ENCODE results near the gene OMP.

Gene OMP

DNA sequence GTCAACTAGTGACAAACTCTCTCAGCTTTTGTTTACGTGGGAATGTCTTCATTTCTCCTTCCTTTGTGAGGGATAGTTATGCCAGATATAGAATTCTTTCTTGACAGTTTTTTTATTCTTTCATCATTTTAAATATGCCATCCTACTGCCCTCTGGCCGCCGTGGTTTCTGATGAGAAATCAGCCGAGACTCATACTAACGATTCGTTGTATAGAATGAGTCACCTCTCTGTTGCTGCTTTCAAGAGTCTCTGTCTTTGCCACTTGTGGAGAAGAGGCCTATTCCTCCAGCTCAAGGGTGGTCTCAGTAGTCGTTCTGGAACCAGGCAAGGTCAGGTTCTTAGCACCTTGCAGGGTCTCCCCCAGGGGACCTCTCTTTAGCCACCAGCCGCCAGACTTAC is 33.4 kb downstream of the OMP start:
- POLR2A ChIA-PET = interaction anchor here (0.7 kb wide), 1 partner anchor 11 kb away, joined by 3 read pairs; no protein-coding TSS in a partner anchor
- Histone ChIP-seq H3K4me1 (ENCODE audit: control insufficient read depth, insufficient read depth, low read length) (no peaks in the 10 kb centered on the region), H3K27ac (ENCODE audit: extremely low read depth, low read depth, low read length) (no peak overlapping the region), H3K36me3 (ENCODE audit: control insufficient read depth in 2 of 2, insufficient read depth in 1 of 2, low read length in 2 of 2) (no peaks in the 10 kb centered on the region), H3K4me3 (ENCODE audit: low read depth, low read length) (no peak overlapping the region), H3K9me3 (ENCODE audit: control insufficient read depth, insufficient read depth, low read depth, low read length) (no peaks in the 10 kb centered on the region)
- CTCF ChIA-PET = interaction anchor here (1.4 to 2.7 kb wide), 2 partner anchors 9 to 11 kb away, joined by 3 to 18 read pairs; partner anchors contain the start of gene MYO7A
- TF ChIP-seq, protein P1, sequence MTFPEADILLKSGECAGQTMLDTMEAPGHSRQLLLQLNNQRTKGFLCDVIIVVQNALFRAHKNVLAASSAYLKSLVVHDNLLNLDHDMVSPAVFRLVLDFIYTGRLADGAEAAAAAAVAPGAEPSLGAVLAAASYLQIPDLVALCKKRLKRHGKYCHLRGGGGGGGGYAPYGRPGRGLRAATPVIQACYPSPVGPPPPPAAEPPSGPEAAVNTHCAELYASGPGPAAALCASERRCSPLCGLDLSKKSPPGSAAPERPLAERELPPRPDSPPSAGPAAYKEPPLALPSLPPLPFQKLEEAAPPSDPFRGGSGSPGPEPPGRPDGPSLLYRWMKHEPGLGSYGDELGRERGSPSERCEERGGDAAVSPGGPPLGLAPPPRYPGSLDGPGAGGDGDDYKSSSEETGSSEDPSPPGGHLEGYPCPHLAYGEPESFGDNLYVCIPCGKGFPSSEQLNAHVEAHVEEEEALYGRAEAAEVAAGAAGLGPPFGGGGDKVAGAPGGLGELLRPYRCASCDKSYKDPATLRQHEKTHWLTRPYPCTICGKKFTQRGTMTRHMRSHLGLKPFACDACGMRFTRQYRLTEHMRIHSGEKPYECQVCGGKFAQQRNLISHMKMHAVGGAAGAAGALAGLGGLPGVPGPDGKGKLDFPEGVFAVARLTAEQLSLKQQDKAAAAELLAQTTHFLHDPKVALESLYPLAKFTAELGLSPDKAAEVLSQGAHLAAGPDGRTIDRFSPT (tag by site-specific recombination; IDR thresholded peaks at IDR 0.05) = no peak
- no peak for TF ChIP-seq ZFP3 (tag by site-specific recombination; IDR thresholded peaks at IDR 0.05; ENCODE audit: low read depth)

DNA sequence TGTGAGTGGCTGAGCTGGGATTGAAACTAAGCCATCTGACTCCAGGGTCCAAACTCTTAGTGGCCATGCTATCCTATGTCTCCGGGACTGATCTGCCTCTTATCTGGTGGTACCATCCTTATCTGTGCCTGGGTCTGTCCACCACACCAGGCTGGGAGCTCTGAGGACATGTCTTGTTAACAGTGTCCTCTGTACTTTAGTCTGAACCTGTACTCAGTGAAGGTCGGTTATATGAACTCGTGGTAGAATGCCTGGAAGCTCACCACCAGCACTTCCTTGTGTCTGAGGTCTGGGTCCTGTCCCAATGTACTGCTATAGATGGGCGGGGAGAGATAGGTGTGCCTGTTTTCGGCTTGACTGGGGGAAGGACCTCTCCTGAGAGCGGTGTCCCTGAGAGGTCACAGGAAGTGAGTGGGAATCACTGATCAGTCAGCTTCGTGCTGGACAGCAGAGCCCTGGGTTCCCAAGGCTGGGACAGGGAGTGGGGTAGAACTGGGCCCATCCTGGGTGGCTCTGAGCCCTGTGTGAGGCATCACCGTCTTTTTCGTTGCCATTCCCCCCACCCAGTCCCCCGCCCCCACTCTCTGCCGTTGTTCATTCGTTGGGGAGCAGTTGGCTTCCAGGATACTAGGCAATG is 34.3 kb downstream of the OMP start:
- ChIA-PET CTCF (interaction anchor here (1.0 to 2.7 kb wide), 2 partner anchors 9 to 483 kb away, joined by 3 to 18 read pairs; partner anchors contain the start of gene MYO7A), POLR2A (no interaction called here)
- H3K4me1 ChIP-seq (ENCODE audit: control insufficient read depth, insufficient read depth, low read length) = no peaks in the 10 kb centered on the region
- TF ChIP-seq, protein P2, sequence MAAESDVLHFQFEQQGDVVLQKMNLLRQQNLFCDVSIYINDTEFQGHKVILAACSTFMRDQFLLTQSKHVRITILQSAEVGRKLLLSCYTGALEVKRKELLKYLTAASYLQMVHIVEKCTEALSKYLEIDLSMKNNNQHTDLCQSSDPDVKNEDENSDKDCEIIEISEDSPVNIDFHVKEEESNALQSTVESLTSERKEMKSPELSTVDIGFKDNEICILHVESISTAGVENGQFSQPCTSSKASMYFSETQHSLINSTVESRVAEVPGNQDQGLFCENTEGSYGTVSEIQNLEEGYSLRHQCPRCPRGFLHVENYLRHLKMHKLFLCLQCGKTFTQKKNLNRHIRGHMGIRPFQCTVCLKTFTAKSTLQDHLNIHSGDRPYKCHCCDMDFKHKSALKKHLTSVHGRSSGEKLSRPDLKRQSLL (tag by site-specific recombination; IDR thresholded peaks at IDR 0.05) = no peak
- TF ChIP-seq, protein P3, sequence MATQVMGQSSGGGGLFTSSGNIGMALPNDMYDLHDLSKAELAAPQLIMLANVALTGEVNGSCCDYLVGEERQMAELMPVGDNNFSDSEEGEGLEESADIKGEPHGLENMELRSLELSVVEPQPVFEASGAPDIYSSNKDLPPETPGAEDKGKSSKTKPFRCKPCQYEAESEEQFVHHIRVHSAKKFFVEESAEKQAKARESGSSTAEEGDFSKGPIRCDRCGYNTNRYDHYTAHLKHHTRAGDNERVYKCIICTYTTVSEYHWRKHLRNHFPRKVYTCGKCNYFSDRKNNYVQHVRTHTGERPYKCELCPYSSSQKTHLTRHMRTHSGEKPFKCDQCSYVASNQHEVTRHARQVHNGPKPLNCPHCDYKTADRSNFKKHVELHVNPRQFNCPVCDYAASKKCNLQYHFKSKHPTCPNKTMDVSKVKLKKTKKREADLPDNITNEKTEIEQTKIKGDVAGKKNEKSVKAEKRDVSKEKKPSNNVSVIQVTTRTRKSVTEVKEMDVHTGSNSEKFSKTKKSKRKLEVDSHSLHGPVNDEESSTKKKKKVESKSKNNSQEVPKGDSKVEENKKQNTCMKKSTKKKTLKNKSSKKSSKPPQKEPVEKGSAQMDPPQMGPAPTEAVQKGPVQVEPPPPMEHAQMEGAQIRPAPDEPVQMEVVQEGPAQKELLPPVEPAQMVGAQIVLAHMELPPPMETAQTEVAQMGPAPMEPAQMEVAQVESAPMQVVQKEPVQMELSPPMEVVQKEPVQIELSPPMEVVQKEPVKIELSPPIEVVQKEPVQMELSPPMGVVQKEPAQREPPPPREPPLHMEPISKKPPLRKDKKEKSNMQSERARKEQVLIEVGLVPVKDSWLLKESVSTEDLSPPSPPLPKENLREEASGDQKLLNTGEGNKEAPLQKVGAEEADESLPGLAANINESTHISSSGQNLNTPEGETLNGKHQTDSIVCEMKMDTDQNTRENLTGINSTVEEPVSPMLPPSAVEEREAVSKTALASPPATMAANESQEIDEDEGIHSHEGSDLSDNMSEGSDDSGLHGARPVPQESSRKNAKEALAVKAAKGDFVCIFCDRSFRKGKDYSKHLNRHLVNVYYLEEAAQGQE (tag by site-specific recombination; IDR thresholded peaks at IDR 0.05) = peak; percentile 37; the same call in 1 of the 2 replicates
- no peak overlapping the region for H3K4me3 ChIP-seq (ENCODE audit: low read depth, low read length)
- H3K9me3 ChIP-seq (ENCODE audit: control insufficient read depth, insufficient read depth, low read depth, low read length) = no peaks in the 10 kb centered on the region
- H3K27ac ChIP-seq (ENCODE audit: extremely low read depth, low read depth, low read length) = no peak overlapping the region
- H3K36me3 ChIP-seq (ENCODE audit: control insufficient read depth in 2 of 2, insufficient read depth in 1 of 2, low read length in 2 of 2) = no peaks in the 10 kb centered on the region

DNA sequence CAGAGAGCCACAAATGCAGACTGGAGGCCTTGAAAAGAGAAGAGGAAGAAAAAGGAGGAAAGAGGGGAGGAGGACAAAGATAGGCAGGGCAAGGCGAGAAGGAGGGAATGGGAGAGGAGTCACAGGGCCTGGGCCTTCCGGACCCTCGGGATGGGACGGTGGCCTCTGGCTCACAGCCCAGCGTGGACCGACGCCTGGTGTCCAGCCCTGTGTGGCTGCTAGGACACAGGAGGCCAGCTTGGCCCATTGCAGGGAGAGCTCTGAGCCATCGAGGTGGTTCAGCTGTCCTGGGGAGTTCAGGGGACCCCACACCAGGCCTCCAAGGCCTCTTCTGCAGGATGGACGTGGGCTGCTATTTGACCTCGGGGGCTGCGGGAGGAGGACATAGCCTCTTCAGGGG is 34.8 kb downstream of the OMP start:
- Histone ChIP-seq H3K4me1 (ENCODE audit: control insufficient read depth, insufficient read depth, low read length) (no peaks in the 10 kb centered on the region), H3K36me3 (ENCODE audit: control insufficient read depth in 2 of 2, insufficient read depth in 1 of 2, low read length in 2 of 2) (no peaks in the 10 kb centered on the region), H3K9me3 (ENCODE audit: control insufficient read depth, insufficient read depth, low read depth, low read length) (no peaks in the 10 kb centered on the region), H3K27ac (ENCODE audit: extremely low read depth, low read depth, low read length) (no peak overlapping the region), H3K4me3 (ENCODE audit: low read depth, low read length) (no peak overlapping the region)
- POLR2A ChIA-PET = no interaction called here
- CTCF ChIA-PET = interaction anchor here (1.0 to 2.7 kb wide), 2 partner anchors 10 to 483 kb away, joined by 3 to 18 read pairs; partner anchors contain the start of gene MYO7A
- no peak for TF ChIP-seq ZNF174 (tag by site-specific recombination; IDR thresholded peaks at IDR 0.05)
- TF ChIP-seq ZNF785 (tag by site-specific recombination; IDR thresholded peaks at IDR 0.05) = no peak
- TF ChIP-seq KLF9 (tag by site-specific recombination; IDR thresholded peaks at IDR 0.05; ENCODE audit: low read depth) = no peak
- TF ChIP-seq, protein P4, sequence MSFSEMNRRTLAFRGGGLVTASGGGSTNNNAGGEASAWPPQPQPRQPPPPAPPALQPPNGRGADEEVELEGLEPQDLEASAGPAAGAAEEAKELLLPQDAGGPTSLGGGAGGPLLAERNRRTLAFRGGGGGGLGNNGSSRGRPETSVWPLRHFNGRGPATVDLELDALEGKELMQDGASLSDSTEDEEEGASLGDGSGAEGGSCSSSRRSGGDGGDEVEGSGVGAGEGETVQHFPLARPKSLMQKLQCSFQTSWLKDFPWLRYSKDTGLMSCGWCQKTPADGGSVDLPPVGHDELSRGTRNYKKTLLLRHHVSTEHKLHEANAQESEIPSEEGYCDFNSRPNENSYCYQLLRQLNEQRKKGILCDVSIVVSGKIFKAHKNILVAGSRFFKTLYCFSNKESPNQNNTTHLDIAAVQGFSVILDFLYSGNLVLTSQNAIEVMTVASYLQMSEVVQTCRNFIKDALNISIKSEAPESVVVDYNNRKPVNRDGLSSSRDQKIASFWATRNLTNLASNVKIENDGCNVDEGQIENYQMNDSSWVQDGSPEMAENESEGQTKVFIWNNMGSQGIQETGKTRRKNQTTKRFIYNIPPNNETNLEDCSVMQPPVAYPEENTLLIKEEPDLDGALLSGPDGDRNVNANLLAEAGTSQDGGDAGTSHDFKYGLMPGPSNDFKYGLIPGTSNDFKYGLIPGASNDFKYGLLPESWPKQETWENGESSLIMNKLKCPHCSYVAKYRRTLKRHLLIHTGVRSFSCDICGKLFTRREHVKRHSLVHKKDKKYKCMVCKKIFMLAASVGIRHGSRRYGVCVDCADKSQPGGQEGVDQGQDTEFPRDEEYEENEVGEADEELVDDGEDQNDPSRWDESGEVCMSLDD (tag by site-specific recombination; IDR thresholded peaks at IDR 0.05) = no peak
- no peak for TF ChIP-seq ZNF138 (tag by site-specific recombination; IDR thresholded peaks at IDR 0.05; ENCODE audit: borderline replicate concordance)
- TF ChIP-seq ZNF274 (IDR thresholded peaks at IDR 0.05; ENCODE audit: low read length) = no peak
- no peak for TF ChIP-seq ZNF274 (tag by site-specific recombination; IDR thresholded peaks at IDR 0.05; ENCODE audit: borderline replicate concordance)
- TF ChIP-seq, protein P5, sequence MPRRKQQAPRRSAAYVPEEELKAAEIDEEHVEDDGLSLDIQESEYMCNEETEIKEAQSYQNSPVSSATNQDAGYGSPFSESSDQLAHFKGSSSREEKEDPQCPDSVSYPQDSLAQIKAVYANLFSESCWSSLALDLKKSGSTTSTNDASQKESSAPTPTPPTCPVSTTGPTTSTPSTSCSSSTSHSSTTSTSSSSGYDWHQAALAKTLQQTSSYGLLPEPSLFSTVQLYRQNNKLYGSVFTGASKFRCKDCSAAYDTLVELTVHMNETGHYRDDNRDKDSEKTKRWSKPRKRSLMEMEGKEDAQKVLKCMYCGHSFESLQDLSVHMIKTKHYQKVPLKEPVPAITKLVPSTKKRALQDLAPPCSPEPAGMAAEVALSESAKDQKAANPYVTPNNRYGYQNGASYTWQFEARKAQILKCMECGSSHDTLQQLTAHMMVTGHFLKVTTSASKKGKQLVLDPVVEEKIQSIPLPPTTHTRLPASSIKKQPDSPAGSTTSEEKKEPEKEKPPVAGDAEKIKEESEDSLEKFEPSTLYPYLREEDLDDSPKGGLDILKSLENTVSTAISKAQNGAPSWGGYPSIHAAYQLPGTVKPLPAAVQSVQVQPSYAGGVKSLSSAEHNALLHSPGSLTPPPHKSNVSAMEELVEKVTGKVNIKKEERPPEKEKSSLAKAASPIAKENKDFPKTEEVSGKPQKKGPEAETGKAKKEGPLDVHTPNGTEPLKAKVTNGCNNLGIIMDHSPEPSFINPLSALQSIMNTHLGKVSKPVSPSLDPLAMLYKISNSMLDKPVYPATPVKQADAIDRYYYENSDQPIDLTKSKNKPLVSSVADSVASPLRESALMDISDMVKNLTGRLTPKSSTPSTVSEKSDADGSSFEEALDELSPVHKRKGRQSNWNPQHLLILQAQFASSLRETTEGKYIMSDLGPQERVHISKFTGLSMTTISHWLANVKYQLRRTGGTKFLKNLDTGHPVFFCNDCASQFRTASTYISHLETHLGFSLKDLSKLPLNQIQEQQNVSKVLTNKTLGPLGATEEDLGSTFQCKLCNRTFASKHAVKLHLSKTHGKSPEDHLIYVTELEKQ (tag by site-specific recombination; IDR thresholded peaks at IDR 0.05; ENCODE audit: borderline replicate concordance) = no peak
- TF ChIP-seq OSR2 (tag by site-specific recombination; IDR thresholded peaks at IDR 0.05) = no peak
- TF ChIP-seq ZNF843 (tag by site-specific recombination; IDR thresholded peaks at IDR 0.05) = no peak
